CD4-positive, alpha-beta memory T cell (primary cell): ENCODE results near the gene FBXO3. TPM values are rescaled to one million over a fixed set of nuclear protein-coding genes. Genes with fewer than 3 reads are reported as not detected.

Source experiments
- CTCF ChIA-PET: fragments of 350-600 bp; sonication (Branson Sonifier 250); formaldehyde crosslinking; loops from one replicate; lab custom pipeline; 2021; ENCODE audit warnings: inconsistent platforms; ENCODE audit not compliant: partially characterized antibody; lab: Charles Lee
- POLR2A ChIA-PET: fragments of 350-600 bp; sonication (Branson Sonifier 250); formaldehyde crosslinking; loops from one replicate; lab custom pipeline; 2021; ENCODE audit not compliant: partially characterized antibody; lab: Charles Lee
- DNase-seq, 5 donors: peaks; one replicate each; pipeline versions ENCODE4 v3.0.0 to v3.0.0-alpha.2; 2020 to 2022; ENCODE audit warnings: mixed read lengths in 1 of 5
- H3K27ac ChIP-seq: one replicate; pipeline ENCODE4 v1.7.0; 2013; ENCODE audit warnings: low read depth, low read length
- H3K27me3 ChIP-seq: 2 replicates; pipeline ENCODE4 v1.7.0; 2013; ENCODE audit warnings: mild to moderate bottlenecking, low read length, moderate library complexity; ENCODE audit not compliant: insufficient read depth
- H3K36me3 ChIP-seq: 2 replicates; pipeline ENCODE4 v1.7.0; 2013; ENCODE audit warnings: mild to moderate bottlenecking, low read length, moderate library complexity; ENCODE audit not compliant: insufficient read depth
- H3K4me1 ChIP-seq: 2 replicates; pipeline ENCODE4 v1.7.0; 2013; ENCODE audit warnings: mild to moderate bottlenecking, low read length, moderate library complexity; ENCODE audit not compliant: insufficient read depth
- H3K4me3 ChIP-seq, 2 donors: one replicate each; pipeline ENCODE4 v1.7.0; 2013; ENCODE audit warnings: low read length in 2 of 2, mild to moderate bottlenecking in 1 of 2
- H3K9me3 ChIP-seq, 2 donors: one replicate each; pipeline ENCODE4 v1.7.0; 2013; ENCODE audit warnings: low read length in 2 of 2, control low read depth in 1 of 2; ENCODE audit not compliant: control insufficient read depth in 1 of 2
- H3K27ac Mint-ChIP-seq, 7 donors: one replicate each; pipeline ENCODE4 v1.8.0; 2020 to 2021; ENCODE audit warnings: mixed read lengths in 7 of 7, mild to moderate bottlenecking in 6 of 7, inconsistent platforms in 3 of 7, moderate library complexity in 3 of 7
- H3K27me3 Mint-ChIP-seq, 2 donors: one replicate each; pipeline ENCODE4 v1.8.0; 2020 to 2021; ENCODE audit warnings: mixed read lengths in 2 of 2
- H3K36me3 Mint-ChIP-seq, 2 donors: one replicate each; pipeline ENCODE4 v1.8.0; 2020 to 2021; ENCODE audit warnings: mixed read lengths in 2 of 2, inconsistent platforms in 1 of 2, mild to moderate bottlenecking in 1 of 2
- H3K4me1 Mint-ChIP-seq, 4 donors: one replicate each; pipeline ENCODE4 v1.8.0; 2020 to 2021; ENCODE audit warnings: mixed read lengths in 4 of 4, mild to moderate bottlenecking in 1 of 4
- H3K4me3 Mint-ChIP-seq, 8 donors: one replicate each; pipeline ENCODE4 v1.8.0; 2020 to 2021; ENCODE audit warnings: mixed read lengths in 8 of 8, mild to moderate bottlenecking in 7 of 8, moderate library complexity in 6 of 8, inconsistent platforms in 3 of 8
- H3K9me3 Mint-ChIP-seq, 8 donors: one replicate each; pipeline ENCODE4 v1.8.0; 2020 to 2021; ENCODE audit warnings: mixed read lengths in 8 of 8, mild to moderate bottlenecking in 5 of 8, inconsistent platforms in 3 of 8, moderate library complexity in 1 of 8
- intact Hi-C: fragments of 100-400 bp; cut with micrococcal nuclease; formaldehyde crosslinking; loops from one replicate; pipeline ENCODE4 v1.15.1; 2023
- polyA plus RNA-seq, 2 donors: library from polyadenylated mRNA; unstranded; fragments of 300-500 nt; fragmentation: Illumina TruSeq; gene quantifications; one replicate each; pipeline ENCODE4 v1.2.3, GENCODE V29; 2021
- total RNA-seq, 2 experiments: library from RNA; stranded (reverse); gene quantifications; one replicate each; pipeline ENCODE4 v1.2.3, GENCODE V29; 2021

FBXO3 gene
- total and polyA plus RNA-seq, 4 experiments from 2014 or later, result 40.9 to 55.6 (median 50.1) TPM

DNA sequence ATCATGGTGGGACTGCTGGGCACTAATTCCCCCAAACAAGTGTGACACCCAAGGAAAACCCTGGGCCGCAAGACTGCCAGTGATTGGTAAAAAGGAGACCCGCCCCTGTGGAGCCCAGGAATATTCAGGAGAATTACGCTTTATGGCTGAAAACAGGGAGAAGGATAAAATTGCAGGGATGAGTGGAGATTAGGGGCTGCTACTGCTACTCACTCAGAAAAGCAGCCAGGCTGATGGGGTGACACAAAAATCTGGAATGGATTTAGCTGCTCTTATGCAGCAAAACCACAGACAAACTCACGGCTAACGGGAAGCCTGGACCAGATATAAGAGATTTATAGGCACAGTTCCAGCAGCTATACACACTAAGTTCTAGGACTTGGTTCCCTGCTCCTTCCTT lies 4.4 kb upstream of the FBXO3 start:
- peaks cover 0 to 3% (median 0%) of the 10 kb centered on the region in 8 donors for H3K9me3 Mint-ChIP-seq
- peaks cover 16% of the 10 kb centered on the region in 2 donors for H3K27me3 Mint-ChIP-seq
- H3K36me3 Mint-ChIP-seq, result peaks cover 0 to 9% of the 10 kb centered on the region in 2 donors
- H3K4me1 Mint-ChIP-seq, result peaks cover 3 to 33% (median 19%) of the 10 kb centered on the region in 4 donors
- peak overlapping the region in 1 of 7 donors; percentile 79 for H3K27ac Mint-ChIP-seq
- Histone ChIP-seq H3K4me1 (peaks cover 15% of the 10 kb centered on the region), H3K27ac (no peak overlapping the region), H3K4me3 (no peak overlapping the region), H3K36me3 (no peaks in the 10 kb centered on the region), H3K27me3 (no peaks in the 10 kb centered on the region), H3K9me3 (no peaks in the 10 kb centered on the region)
- no peak overlapping the region for H3K4me3 Mint-ChIP-seq
- intact Hi-C loops, result loop anchor here (5.0 to 10.0 kb wide), 2 partner anchors 326 to 1139 kb away; partner anchors contain the start of genes APIP, NAT10 and PDHX
- DNase-seq, result no peak
- CTCF ChIA-PET, result no interaction called here
- POLR2A ChIA-PET, result no interaction called here

DNA sequence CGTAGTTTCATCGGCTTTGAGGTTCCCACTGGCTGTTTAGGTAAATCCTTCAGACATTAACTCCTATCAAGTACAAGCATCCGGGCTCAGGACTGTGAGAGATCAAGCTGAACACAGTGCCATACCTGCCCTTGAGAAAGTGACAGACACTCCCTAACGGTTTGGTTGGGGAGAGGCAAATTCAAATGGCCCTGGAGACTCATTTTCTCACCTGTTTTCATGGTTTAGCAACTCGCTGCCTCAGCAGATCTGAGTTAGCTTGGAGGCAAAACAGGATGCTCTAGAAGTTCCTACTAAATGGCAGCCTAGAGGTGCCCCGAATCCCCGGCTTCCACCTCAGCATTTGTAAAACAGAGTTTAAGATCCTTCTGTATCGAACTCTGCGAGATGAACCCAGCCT lies 3.6 kb upstream of the FBXO3 start:
- no peak overlapping the region for H3K27ac ChIP-seq

DNA sequence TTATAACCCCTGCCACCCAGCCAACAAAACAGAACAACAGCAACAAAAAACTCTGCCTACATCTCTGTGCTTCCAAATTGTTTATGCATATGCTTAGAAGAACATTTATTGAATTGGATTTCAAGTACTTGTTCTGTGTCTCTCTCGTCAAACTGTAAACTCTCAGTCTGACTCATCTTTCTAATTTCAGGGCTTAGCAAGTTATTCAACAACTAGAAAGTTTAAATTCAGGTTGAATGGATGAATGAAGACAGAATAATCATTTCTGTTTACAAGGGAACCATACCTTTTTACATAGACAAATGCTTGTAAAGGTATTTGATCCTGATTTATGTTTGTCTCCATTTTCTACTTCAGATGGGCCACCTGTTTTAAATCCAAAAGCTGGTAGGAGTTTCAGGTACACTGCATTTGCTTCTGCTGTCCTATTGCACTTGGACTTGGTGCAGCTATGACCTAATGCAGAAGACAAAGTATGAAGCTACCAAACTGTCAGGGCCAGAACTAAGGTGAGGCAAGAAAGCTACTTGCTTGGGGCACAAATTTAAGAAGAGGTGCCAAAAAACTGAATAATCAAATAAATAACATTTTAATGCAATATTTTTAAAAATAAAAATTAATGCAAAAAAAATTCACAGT lies 1.6 kb upstream of the FBXO3 start:
- no peak for DNase-seq
- intact Hi-C loops, result loop anchor here (5.0 to 10.0 kb wide), 2 partner anchors 329 to 1141 kb away; partner anchors contain the start of genes APIP, NAT10 and PDHX
- H3K9me3 Mint-ChIP-seq, result peaks cover 0 to 3% (median 0%) of the 10 kb centered on the region in 8 donors
- POLR2A ChIA-PET, result interaction anchor here (2.1 to 3.5 kb wide), 2 partner anchors 40 to 275 kb away, joined by 7 to 24 read pairs; partner anchors contain the start of genes CAPRIN1 and CD59
- peaks cover 41% of the 10 kb centered on the region for H3K4me1 ChIP-seq
- peaks cover 6 to 7% of the 10 kb centered on the region in 2 donors for H3K27me3 Mint-ChIP-seq
- peaks cover 20 to 60% (median 38%) of the 10 kb centered on the region in 4 donors for H3K4me1 Mint-ChIP-seq
- H3K27ac Mint-ChIP-seq, result peak overlapping the region in 5 of 7 donors; percentile 68 to 99 (median 98)
- H3K36me3 Mint-ChIP-seq, result peaks cover 0 to 20% of the 10 kb centered on the region in 2 donors
- no peak overlapping the region for H3K4me3 ChIP-seq
- H3K9me3 ChIP-seq, result no peaks in the 10 kb centered on the region
- H3K4me3 Mint-ChIP-seq, result peak overlapping the region in 7 of 8 donors; percentile 15 to 97 (median 93)
- no peaks in the 10 kb centered on the region for H3K27me3 ChIP-seq
- H3K36me3 ChIP-seq, result no peaks in the 10 kb centered on the region
- CTCF ChIA-PET, result no interaction called here
- H3K27ac ChIP-seq, result no peak overlapping the region

More for the DNA sequence above, 3.6 kb upstream of the FBXO3 start:
- ChIA-PET CTCF (interaction anchor here (1.0 kb wide), 1 partner anchor 30 kb away, joined by 3 read pairs; no protein-coding TSS in a partner anchor), POLR2A (no interaction called here)
- Mint-ChIP-seq H3K27ac (peak overlapping the region in 5 of 7 donors; percentile 76 to 88 (median 80)), H3K36me3 (peaks cover 0 to 15% of the 10 kb centered on the region in 2 donors), H3K4me3 (peak overlapping the region in 6 of 8 donors; percentile 17 to 57 (median 40)), H3K27me3 (peaks cover 14 to 15% of the 10 kb centered on the region in 2 donors), H3K9me3 (peaks cover 0 to 3% (median 0%) of the 10 kb centered on the region in 8 donors), H3K4me1 (peaks cover 7 to 41% (median 24%) of the 10 kb centered on the region in 4 donors)
- Histone ChIP-seq H3K36me3 (no peaks in the 10 kb centered on the region), H3K9me3 (no peaks in the 10 kb centered on the region), H3K4me3 (no peak overlapping the region), H3K27me3 (no peaks in the 10 kb centered on the region), H3K4me1 (peaks cover 21% of the 10 kb centered on the region)
- intact Hi-C loops, result loop anchor here (5.0 to 10.0 kb wide), 2 partner anchors 327 to 1139 kb away; partner anchors contain the start of genes APIP, NAT10 and PDHX
- peak; percentile 41 to 76 (median 58) for DNase-seq

DNA sequence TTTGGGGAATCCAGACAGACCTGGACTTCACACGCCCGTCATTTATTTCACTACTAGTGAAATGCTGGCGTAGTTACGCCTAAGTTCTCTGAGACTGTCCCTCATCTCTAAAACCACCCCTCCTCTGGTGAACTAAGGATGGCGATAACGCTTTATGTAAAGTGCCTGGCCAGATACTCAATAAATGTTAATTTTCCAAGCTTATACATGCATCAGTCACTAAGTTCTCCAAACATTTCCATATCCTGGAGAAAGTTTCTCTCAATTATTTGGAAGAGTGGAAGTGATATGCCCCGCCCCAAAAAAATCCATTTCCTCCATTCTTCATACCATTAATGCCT lies 1.1 kb upstream of the FBXO3 start:
- Mint-ChIP-seq H3K4me1 (peaks cover 22 to 60% (median 40%) of the 10 kb centered on the region in 4 donors), H3K9me3 (peaks cover 0 to 3% (median 0%) of the 10 kb centered on the region in 8 donors), H3K4me3 (peak overlapping the region; percentile 93 to 99 (median 96)), H3K36me3 (peaks cover under 1 to 22% of the 10 kb centered on the region in 2 donors), H3K27ac (peak overlapping the region in 6 of 7 donors; percentile 80 to 99 (median 98)), H3K27me3 (peaks cover 6 to 7% of the 10 kb centered on the region in 2 donors)
- no peaks in the 10 kb centered on the region for H3K27me3 ChIP-seq
- DNase-seq, result no peak
- H3K4me3 ChIP-seq, result no peak overlapping the region
- intact Hi-C loops, result loop anchor here (5.0 to 10.0 kb wide), 2 partner anchors 329 to 1142 kb away; partner anchors contain the start of genes APIP, NAT10 and PDHX
- peaks cover 42% of the 10 kb centered on the region for H3K4me1 ChIP-seq
- CTCF ChIA-PET, result interaction anchor here (0.9 to 1.7 kb wide), 3 partner anchors 33 to 882 kb away, joined by 3 to 5 read pairs (median 3); no protein-coding TSS in a partner anchor
- H3K9me3 ChIP-seq, result no peaks in the 10 kb centered on the region
- H3K27ac ChIP-seq, result no peak overlapping the region
- no peaks in the 10 kb centered on the region for H3K36me3 ChIP-seq
- POLR2A ChIA-PET, result interaction anchor here (2.1 to 3.5 kb wide), 2 partner anchors 39 to 276 kb away, joined by 7 to 24 read pairs; partner anchors contain the start of genes CAPRIN1 and CD59

DNA sequence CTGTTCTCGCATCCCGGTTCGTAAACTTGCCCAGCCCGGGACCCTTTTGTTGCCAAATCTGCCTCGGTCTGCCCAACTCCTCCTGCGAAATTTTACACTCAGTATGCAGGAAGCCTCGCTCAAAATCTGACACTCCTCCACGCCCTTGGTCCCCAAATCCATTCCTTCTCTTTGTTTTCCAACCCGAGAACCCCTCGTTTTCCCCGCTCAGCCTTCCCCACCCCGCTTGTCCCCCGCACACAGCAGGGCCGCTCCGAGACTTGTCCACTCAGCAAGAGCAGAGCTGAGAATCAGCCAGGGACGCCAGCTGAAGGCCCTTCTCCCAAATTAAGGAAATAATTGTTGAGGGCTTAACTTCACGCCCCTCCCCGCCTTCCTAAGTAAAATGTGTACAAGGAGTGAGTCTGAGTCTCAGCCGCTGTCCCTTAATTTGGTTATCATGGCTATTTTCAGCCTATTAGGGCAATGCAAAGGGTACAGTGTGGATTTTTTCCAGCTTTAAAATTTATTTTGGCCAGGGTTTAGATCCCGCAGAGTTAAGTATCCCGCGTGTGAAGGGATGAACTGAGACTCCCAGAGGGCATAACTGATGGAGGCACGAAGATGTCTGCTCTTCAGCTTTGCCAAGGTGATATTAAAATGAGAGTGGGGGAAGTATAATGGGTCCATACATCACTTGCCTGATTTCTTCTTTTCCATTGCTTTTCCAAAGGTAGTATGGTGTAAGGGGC lies 581 bp upstream of the FBXO3 start:
- Histone ChIP-seq H3K4me1 (peaks cover 42% of the 10 kb centered on the region), H3K36me3 (no peaks in the 10 kb centered on the region), H3K27me3 (no peaks in the 10 kb centered on the region), H3K9me3 (no peaks in the 10 kb centered on the region), H3K27ac (peak overlapping the region; percentile 79), H3K4me3 (peak overlapping the region; percentile 55 to 64)
- H3K4me3 Mint-ChIP-seq, result peak overlapping the region; percentile 93 to 99 (median 96)
- H3K9me3 Mint-ChIP-seq, result peaks cover 0 to 3% (median 0%) of the 10 kb centered on the region in 8 donors
- peaks cover 6 to 27% of the 10 kb centered on the region in 2 donors for H3K36me3 Mint-ChIP-seq
- H3K27ac Mint-ChIP-seq, result peak overlapping the region; percentile 94 to 99 (median 98)
- H3K4me1 Mint-ChIP-seq, result peaks cover 27 to 60% (median 44%) of the 10 kb centered on the region in 4 donors
- H3K27me3 Mint-ChIP-seq, result peaks cover 1 to 5% of the 10 kb centered on the region in 2 donors
- DNase-seq, result no peak
- ChIA-PET CTCF (interaction anchor here (0.9 to 1.7 kb wide), 4 partner anchors 32 to 881 kb away, joined by 3 to 5 read pairs (median 3); no protein-coding TSS in a partner anchor), POLR2A (interaction anchor here (0.8 to 3.5 kb wide), 7 partner anchors 12 to 584 kb away, joined by 3 to 24 read pairs (median 3); partner anchors contain the start of genes CAPRIN1 and CD59)
- intact Hi-C loops, result loop anchor here (1.0 to 10.0 kb wide), 6 partner anchors 40 to 1142 kb away; partner anchors contain the start of genes APIP, C11orf91, HIPK3 and NAT10

DNA sequence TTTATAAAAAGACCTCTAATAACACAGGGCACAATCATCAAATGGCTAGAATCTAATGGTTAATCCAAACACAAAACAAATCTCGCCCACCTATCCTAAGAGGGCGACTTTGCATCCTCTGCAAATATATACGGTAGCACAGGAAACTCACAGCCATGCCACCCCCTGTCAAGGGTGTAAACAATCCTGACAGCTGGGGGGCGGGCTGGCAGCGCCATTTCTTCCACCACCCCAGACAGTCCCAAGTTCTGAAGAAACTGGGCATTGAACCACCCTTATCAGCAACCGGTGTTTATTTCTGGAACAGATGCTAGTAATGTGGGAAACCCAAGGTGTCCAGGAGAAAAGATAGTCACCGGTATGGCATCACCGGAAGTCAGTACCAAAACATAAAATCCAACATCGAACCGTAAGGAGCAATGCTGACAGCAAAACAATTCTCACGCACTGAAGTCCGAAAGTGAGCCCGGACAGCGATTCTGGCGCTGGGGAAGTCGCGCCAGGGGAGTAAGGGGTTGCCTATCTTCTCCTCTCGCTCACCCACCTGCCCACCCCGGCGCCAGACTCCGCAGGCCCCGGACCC lies 825 bp downstream of the FBXO3 start:
- Mint-ChIP-seq H3K36me3 (peaks cover 15 to 36% of the 10 kb centered on the region in 2 donors), H3K9me3 (peaks cover 0 to 3% (median 0%) of the 10 kb centered on the region in 8 donors), H3K27ac (peak overlapping the region; percentile 94 to 99 (median 98)), H3K4me3 (peak overlapping the region; percentile 93 to 99 (median 96)), H3K4me1 (peaks cover 31 to 62% (median 48%) of the 10 kb centered on the region in 4 donors), H3K27me3 (peaks cover 0 to under 1% of the 10 kb centered on the region in 2 donors)
- peaks cover 9% of the 10 kb centered on the region for H3K36me3 ChIP-seq
- no peaks in the 10 kb centered on the region for H3K27me3 ChIP-seq
- intact Hi-C loops, result loop anchor here (5.0 to 10.0 kb wide), 2 partner anchors 331 to 516 kb away; partner anchors contain the start of genes HIPK3 and NAT10
- POLR2A ChIA-PET, result interaction anchor here (0.6 to 3.5 kb wide), 6 partner anchors 12 to 280 kb away, joined by 3 to 24 read pairs (median 4); partner anchors contain the start of gene CD59
- peak overlapping the region; percentile 79 for H3K27ac ChIP-seq
- peaks cover 42% of the 10 kb centered on the region for H3K4me1 ChIP-seq
- peak overlapping the region; percentile 85 to 90 for H3K4me3 ChIP-seq
- H3K9me3 ChIP-seq, result no peaks in the 10 kb centered on the region
- CTCF ChIA-PET, result interaction anchor here (1.0 to 1.7 kb wide), 4 partner anchors 31 to 580 kb away, joined by 3 read pairs; no protein-coding TSS in a partner anchor
- DNase-seq, result peak; percentile 32 to 55 (median 39)
